ENCODE measurements around the gene GLYAT.

Gene GLYAT

DNA sequence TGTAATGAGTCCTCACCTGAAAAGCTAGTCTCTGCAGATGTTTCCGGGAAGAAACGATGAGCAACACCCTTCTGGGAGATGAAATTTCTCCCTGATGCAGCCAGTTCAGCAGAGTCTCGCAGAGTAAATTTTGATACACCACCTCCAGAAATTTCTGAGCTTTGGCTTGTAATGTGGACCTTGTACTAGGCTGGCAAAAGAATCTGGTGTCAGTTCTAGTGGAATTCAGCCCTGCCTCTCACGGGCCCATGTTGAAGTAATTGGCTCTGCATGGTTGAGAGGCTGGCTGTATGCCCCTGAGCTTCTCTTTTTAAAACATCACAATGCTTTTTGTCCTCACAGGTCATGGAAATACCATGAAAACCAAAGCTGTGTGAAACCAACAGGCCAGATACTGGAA, at the start of gene GLYAT:
Gene GLYAT (minus strand): TSS at position 125 of the 400 bp plus-strand sequence. CDS start 7,447 bp downstream, outside the sequence.
- no peak for DNase-seq (ENCODE audit: low spot score)

- DNase-seq (ENCODE audit: low spot score): no peak
Measured at GRCh38 chr11:58781345-58781744, 49.6 kb upstream of the GLYAT start.

GRCh38 chr11:58780578-58780977, 48.8 kb upstream of the GLYAT start:
- no peak for DNase-seq (ENCODE audit: low spot score)

- no peak for DNase-seq (ENCODE audit: low spot score)
Measured at GRCh38 chr11:58776891-58777710, 45.4 kb upstream of the GLYAT start.

- DNase-seq (ENCODE audit: low spot score): no peak
Measured at GRCh38 chr11:58775066-58775708, 43.4 kb upstream of the GLYAT start.

DNA sequence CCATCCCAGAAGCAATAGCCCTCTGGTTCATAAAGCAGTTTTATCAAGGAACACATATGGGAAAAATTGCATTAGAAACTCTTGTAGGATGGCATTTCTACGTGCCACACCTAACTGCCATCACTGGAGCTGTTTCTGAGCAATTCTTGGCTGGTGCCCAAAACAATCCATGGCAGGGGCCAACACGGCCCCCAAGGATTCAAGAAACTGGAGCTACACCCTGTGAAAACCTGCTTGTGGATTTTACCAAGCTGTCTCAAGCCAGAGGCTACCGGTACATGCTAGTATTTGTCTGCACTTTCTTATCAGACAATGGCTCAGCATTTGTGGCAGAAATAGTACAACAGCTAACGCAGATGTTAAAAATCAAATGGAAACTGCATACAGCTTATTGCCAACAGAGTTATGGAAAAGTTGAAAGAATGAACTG, 42.4 kb upstream of the GLYAT start:
- no peak for DNase-seq (ENCODE audit: low spot score)

GRCh38 chr11:58773337-58773736, 41.6 kb upstream of the GLYAT start:
- DNase-seq (ENCODE audit: low spot score): no peak

- DNase-seq (ENCODE audit: low spot score): no peak
Measured at GRCh38 chr11:58772329-58773285, 40.9 kb upstream of the GLYAT start.

DNA sequence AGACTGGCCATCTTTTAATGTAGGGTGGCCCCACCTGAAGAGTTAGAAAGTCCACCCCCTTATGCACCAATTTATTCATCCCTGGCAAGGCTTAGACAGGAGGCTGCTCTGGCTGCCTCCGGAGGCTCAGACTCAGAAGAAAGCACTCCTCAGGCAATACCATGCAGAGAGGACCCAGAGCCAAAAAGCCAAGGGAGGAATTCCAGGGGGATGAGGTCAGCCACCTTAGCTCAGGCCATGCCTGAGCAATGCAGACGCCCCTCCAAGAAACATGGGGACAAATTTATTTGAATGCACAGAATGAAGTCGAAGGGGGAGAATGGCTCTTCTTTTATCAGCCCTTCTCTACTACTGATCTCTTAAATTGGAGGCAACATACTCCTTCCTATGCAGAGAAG, 39.7 kb upstream of the GLYAT start:
- no peak for DNase-seq (ENCODE audit: low spot score)

DNA sequence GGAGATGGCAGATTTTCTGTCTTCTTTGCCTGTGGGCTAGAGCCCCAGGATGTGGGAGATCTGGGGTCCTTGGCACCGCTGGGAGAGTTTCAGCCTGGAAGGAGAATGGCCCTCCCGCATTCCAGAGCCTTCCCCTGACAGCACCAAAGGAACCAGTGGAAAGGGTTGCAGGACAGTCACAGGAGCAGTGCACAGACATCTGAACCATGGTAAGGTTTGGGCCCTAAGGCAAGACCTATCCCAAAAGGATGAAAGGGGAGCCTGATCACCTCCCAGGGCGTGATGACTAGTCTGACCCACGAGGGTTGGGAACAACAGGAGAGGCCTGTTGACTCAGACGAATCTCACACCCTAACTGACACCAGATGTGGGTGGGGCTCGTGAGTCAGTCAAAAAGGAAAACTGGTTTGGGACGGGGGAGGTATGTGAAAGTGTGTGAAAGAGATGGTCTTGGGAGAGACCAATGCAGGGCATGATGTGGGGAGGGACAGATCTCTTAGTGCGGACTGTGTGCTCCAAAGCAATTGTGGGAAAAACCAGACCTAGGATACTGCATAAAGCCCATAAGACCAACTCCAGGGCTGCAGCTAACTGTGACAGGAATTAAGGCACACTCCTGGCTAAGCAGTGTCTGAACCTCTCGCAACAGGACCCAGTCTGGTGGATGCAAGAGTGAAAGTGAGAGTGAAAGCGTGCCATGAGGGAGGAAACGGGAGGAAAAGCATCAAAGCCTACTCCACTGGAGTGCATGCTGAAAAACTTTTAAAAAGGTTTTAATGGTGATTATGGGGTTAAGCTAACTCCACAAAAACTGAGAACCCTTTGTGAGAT, 39.1 kb upstream of the GLYAT start:
- DNase-seq (ENCODE audit: low spot score): no peak

DNA sequence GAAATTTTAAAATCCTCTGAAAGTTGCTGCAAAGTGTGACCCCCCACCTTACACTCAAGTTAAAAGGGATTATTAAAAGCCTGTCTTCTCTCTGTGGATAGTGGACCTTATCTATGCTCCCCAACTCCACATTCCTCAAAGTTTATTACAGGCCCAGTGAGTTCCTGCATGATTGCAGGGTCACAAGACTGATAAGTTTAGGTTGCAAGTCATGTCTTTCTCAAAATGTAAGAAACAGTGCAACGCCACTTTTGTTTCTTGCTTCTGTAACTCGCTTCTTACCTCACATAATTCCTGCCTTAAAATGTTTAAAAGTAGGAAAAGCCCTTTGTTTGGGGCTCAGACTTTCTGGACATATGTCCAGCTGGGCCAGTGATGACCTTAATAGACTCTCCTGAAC, 38.4 kb upstream of the GLYAT start:
- DNase-seq (ENCODE audit: low spot score): no peak

- DNase-seq (ENCODE audit: low spot score): no peak
Measured at GRCh38 chr11:58769308-58769707, 37.6 kb upstream of the GLYAT start.

DNA sequence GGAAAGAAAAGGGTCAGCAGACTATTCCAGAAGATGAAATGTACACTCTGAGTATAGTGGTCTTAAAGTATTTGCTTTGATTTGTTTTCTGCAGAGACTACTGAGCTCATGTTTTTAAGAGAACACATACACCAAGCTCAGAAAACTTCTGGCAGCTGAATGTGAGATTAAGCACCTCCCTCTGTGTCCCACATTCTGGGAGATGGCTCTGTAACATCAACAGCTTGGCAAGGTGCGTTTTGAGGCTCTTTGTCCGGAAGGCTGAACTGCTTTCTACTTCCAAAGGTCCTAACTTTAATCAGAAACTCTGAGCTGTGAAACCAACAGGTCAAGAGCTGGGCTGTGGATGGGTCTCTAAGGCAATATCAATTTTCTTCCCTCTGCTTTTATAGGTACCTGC, 36.4 kb upstream of the GLYAT start:
- no peak for DNase-seq (ENCODE audit: low spot score)

DNA sequence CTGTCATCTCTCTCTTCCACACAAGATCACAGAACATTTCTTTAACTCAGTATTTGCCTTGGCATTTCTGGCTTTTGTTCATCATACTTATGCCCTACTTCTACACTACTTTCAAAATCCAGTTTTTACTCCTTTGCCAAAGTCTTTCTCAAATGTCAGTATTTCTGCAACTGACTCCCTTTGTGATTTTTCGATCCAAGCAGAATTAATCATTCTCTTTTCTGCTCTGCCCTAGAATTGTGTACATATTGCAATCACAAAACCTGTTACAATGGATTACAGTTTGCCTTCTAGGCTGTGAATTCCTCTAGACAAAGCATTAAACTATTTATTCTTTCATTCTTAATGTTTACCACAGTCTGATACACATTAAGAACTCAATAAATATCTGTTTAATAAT, 33.3 kb upstream of the GLYAT start:
- no peak for DNase-seq (ENCODE audit: low spot score)

DNA sequence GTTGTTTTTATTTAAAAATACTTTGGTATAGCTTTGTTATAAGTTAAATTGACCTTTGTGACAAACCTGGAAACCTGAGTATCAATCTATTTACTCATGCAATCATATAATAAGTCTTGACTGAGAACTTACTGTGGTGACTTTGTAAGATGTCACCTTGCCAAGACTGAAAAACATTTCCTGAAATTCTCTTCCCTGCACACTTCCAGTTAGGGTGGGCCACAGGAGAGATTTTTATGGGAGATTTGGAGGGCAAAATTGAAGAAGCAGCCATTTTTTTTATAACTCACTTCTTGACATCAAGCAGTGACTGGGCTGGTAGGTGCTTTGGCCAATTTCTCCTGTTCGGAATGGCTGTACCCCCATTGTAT, 31.4 kb upstream of the GLYAT start:
- no peak for DNase-seq (ENCODE audit: low spot score)

- no peak for DNase-seq (ENCODE audit: low spot score)
Measured at GRCh38 chr11:58762284-58763119, 30.8 kb upstream of the GLYAT start.

DNA sequence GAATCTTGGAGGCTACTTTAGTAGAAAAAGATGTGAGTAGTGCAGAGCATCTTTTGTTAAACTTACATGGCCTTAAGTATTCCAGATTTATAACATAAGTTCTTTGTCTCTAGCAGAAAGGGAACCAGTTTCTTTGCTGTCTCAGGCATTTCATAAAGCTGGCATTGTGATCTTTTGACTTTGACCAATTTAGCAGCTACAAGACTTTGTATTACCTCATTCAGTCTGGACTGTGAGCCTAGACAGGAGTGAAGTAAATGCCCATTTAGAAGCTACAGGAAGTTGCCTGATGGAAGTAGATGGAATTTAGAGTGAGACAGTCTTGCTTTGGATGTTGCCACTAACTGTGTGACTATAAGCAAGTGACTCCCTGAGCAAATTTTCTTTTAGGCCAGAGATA, 25.7 kb upstream of the GLYAT start:
- no peak for DNase-seq (ENCODE audit: low spot score)

DNA sequence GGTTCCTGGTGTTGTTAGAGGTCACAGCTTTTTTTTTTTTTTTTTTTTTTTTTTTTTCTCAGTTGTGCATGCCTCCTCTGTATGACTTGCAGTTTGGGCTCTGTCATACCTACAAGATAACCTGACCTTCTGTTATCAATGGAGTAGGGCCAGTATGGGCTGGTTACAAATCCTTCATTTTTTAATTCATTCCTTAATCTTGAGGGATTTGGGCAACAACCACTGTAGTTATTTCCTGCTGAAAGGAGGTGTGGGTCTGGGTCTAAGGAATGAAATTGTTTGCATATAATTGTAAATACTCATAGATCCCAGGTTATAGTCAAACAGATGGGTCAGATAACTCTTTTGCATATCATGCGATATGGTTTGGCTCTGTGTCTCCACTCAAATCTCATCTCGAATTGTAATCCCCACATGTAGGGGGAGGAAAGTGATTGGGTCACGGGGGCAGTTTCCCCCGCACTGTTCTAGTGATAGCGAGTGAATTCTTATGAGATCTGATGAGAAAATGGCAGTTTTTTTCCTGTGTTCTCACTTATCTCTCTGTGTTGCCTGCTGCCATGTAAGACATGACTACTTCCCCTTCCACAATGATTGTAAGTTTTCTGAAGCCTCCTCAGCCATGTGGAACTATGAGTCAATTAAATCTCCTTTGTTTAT, 14.1 kb upstream of the GLYAT start:
- no peak for DNase-seq (ENCODE audit: low spot score)

DNA sequence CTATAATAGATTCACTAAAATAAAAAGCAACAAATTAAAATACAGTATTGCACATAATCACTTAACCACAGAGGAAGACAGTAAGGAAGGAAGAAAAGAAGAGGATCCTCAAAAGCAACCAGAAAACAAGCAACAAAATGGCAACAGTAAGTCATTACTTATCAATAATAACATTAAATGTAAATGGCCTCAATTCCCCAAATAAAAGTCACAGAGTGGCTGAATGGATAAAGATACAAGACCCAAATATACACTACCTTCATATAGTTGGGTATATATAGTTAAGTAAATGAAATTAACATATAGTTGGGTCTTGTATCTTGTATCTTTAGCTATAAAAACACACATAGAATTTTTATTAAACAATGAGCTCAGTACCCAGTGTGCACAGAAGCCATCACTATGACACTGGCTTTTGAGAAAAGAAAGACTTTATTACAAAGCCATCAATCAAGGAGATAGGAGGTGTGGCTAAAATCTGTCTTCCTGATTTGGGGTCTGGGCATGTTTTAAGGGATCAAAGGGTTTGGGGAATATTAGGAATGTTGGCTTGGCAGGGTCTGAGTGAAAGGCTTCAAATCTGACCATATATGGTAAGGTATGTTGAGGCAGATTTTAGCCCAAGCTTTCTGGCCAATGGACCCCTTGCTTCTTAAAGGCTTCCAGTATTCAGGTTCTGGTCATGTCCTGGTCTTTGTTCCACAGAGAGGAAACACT, 13.4 kb upstream of the GLYAT start:
- no peak for DNase-seq (ENCODE audit: low spot score)

Data from CD4-positive, alpha-beta T cell treated with Interleukin-15 for 4 hours (primary cell).